CD4-positive, alpha-beta T cell treated with Interleukin-4 for 4 hours (primary cell): ENCODE measurements around the gene TAOK2.
"Not testable (repeated sequence)": the region's sequence is repeated elsewhere in the genome, so short reads cannot be mapped to it uniquely, and the experiment has no call there.

Experiments used
- DNase-seq: peaks from one replicate; pipeline ENCODE4 v3.0.0-alpha.2; 2020

Gene TAOK2

DNA sequence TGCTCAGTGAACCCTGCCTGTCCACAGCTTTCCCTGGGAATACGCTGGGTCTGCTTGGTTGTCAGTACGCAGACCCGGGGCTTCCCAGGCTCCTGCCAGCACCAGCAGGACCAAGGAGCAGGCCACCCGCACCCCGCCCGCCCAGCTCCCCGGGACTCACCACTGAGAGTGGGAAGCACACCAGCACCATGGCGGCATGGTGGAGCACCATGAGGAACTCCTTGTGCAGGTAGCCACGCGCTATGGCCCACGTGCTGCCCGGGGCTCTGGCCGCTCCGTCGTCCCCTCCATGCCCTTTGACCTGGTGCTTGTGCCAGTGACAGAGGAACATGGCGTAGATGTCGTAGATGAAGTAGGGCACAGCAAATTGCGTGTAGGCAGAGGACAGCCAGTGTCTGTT lies 52.8 kb downstream of the TAOK2 start:
- DNase-seq = no peak

GRCh38 chr16:30027588-30028437 lies 54.1 kb downstream of the TAOK2 start:
- no peak for DNase-seq

GRCh38 chr16:30028438-30029076 lies 54.9 kb downstream of the TAOK2 start:
- DNase-seq = no peak

- DNase-seq = no peak
Observed at GRCh38 chr16:30030011-30030685, 56.5 kb downstream of the TAOK2 start.

DNA sequence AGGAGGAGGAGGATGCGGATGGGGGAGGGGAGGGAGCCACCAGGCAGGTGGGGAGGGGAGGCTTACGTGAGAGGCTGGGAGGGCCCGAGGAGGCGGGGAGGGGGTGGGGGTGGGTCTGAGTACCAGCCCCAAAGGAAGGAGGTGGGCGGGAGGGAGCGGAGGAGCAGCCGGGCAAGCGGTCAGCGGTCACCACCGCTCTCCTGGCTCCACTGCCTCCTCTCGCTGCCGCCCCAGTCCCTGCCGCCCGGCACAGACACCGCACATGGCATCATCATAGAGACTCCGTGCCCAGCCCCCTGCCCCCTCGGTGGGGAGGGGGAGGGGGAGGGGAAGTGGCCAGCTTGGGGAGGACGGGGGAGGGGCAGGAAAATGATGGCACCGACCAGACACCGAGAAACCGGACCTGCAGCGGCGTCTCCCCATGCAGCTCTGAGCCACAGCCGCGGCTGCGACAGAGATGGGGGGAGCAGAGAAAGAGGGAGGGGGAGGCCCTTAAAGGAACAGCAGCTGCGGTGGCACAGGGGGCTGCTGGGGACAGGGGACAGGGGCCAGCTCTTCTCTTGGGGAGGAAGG lies 57.3 kb downstream of the TAOK2 start, which contains the start of gene TLCD3B:
TSS of gene TLCD3B (minus strand) at position 431 of the 573 bp plus-strand sequence. CDS start 744 bp downstream, outside the sequence.
- DNase-seq = no peak

- no peak for DNase-seq
Observed at GRCh38 chr16:30031477-30031918, 57.8 kb downstream of the TAOK2 start.

- DNase-seq = peak; percentile 60
Observed at GRCh38 chr16:30032083-30032819, 58.6 kb downstream of the TAOK2 start.

GRCh38 chr16:30033270-30033669 lies 59.6 kb downstream of the TAOK2 start:
- DNase-seq = no peak

DNA sequence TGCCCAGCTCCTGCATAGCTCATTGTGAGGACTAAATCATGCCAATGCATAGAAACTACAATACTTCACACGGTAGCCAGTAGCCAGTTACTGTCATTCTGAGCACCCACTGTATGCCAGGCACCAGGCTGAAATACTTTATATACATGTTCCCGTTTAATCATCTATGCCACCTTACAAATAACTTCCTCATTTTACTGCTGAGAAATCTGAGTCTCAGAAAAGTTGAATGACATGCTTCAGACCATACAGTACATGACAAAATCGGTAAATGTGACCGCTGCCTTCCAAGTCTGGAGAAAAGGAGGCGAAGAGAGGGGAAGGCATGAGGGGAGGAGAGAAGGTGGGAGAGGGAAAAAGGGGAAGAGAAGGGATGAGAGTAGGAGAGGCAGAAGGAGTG lies 66.6 kb downstream of the TAOK2 start:
- no peak for DNase-seq

GRCh38 chr16:30040690-30041089 lies 67.0 kb downstream of the TAOK2 start:
- not testable (repeated sequence) for DNase-seq

- DNase-seq = peak; percentile 41
Observed at GRCh38 chr16:30041841-30042240, 68.2 kb downstream of the TAOK2 start.
